Measurements from ENCODE around the gene PXDN. TPM values are rescaled to one million over a fixed set of nuclear protein-coding genes. Genes with fewer than 3 reads are reported as not detected.

Gene PXDN
- total RNA-seq, 1 experiment from 2014 or later: 146 TPM

GRCh38 chr2:1747065-1747941 is 3.0 kb upstream of the PXDN start:
- Mint-ChIP-seq H3K4me3 (no peak overlapping the region), H3K27me3 (ENCODE audit: low read depth) (peaks cover 47% of the 10 kb centered on the region), H3K9me3 (no peaks in the 10 kb centered on the region), H3K36me3 (peaks cover 2% of the 10 kb centered on the region; the same call in 1 of the 2 replicates), H3K4me1 (peaks cover 20% of the 10 kb centered on the region), H3K27ac (no peak overlapping the region)
- no peak for TF ChIP-seq RELA (CRISPR knock-in tag; IDR thresholded peaks at IDR 0.05; ENCODE audit: borderline replicate concordance)
- no peak for TF ChIP-seq ZNF263 (CRISPR knock-in tag; IDR thresholded peaks at IDR 0.05; ENCODE audit: low read depth)
- TF ChIP-seq HMGXB4 (CRISPR knock-in tag; IDR thresholded peaks at IDR 0.05): no peak
- no peak for TF ChIP-seq JAZF1 (CRISPR knock-in tag; IDR thresholded peaks at IDR 0.05)
- no peak for TF ChIP-seq ZNF532 (CRISPR knock-in tag; IDR thresholded peaks at IDR 0.05; ENCODE audit: borderline replicate concordance)
- no peak for TF ChIP-seq ZNF423 (CRISPR knock-in tag; IDR thresholded peaks at IDR 0.05)
- no peak for TF ChIP-seq TEAD4 (CRISPR knock-in tag; IDR thresholded peaks at IDR 0.05)
- no peak for TF ChIP-seq ZNF219 (CRISPR knock-in tag; IDR thresholded peaks at IDR 0.05; ENCODE audit: borderline replicate concordance)
- TF ChIP-seq FOXP4 (CRISPR knock-in tag; IDR thresholded peaks at IDR 0.05): no peak
- no peak for TF ChIP-seq ZBTB21 (CRISPR knock-in tag; IDR thresholded peaks at IDR 0.05; ENCODE audit: borderline replicate concordance)
- DNase-seq (ENCODE audit: low spot score) (no peak), ATAC-seq (no peak)
- CTCF ChIA-PET: interaction anchor here (1.2 to 1.7 kb wide), 3 partner anchors 19 to 37 kb away, joined by 3 to 5 read pairs (median 4); no protein-coding TSS in a partner anchor
- POLR2A ChIA-PET: interaction anchor here (1.5 kb wide), 1 partner anchor 121 kb away, joined by 5 read pairs; no protein-coding TSS in a partner anchor

- no peak overlapping the region for H3K27ac Mint-ChIP-seq
- TF ChIP-seq IRF1 (CRISPR knock-in tag; IDR thresholded peaks at IDR 0.05): no peak
- no peak for TF ChIP-seq ZNF232 (CRISPR knock-in tag; IDR thresholded peaks at IDR 0.05)
- TF ChIP-seq ZNF512 (CRISPR knock-in tag; IDR thresholded peaks at IDR 0.05; ENCODE audit: borderline replicate concordance): no peak
- TF ChIP-seq ZNF263 (CRISPR knock-in tag; IDR thresholded peaks at IDR 0.05; ENCODE audit: low read depth): no peak
- TF ChIP-seq TCF7 (CRISPR knock-in tag; IDR thresholded peaks at IDR 0.05; ENCODE audit: low read depth): no peak
- no peak for TF ChIP-seq RELA (CRISPR knock-in tag; IDR thresholded peaks at IDR 0.05; ENCODE audit: borderline replicate concordance)
- TF ChIP-seq ZBTB21 (CRISPR knock-in tag; IDR thresholded peaks at IDR 0.05; ENCODE audit: borderline replicate concordance): no peak
- TF ChIP-seq ZNF138 (CRISPR knock-in tag; conservative IDR thresholded peaks at IDR 0.05): no peak
These were observed 2.1 kb upstream of the PXDN start for GRCh38 chr2:1746174-1747064.

More at GRCh38 chr2:1746174-1747064, 2.1 kb upstream of the PXDN start:
- ChIA-PET POLR2A (no interaction called here), CTCF (no interaction called here)
- ATAC-seq (no peak), DNase-seq (ENCODE audit: low spot score) (peak; percentile 3)
- Mint-ChIP-seq H3K4me1 (peaks cover 28% of the 10 kb centered on the region), H3K36me3 (peaks cover 2% of the 10 kb centered on the region; the same call in 1 of the 2 replicates), H3K9me3 (no peaks in the 10 kb centered on the region), H3K27me3 (ENCODE audit: low read depth) (peaks cover 47% of the 10 kb centered on the region), H3K4me3 (no peak overlapping the region)
